SK-N-SH treated with all-trans-retinoic acid at 6 μM for 48 hours (cell line): ENCODE results near the gene CLDN3.

Source experiments
- POU6F1 ChIP-seq: fragments of 250-450 bp; sonication (Bioruptor Pico); IDR thresholded peaks from 2 replicates; pipeline ENCODE4 v1.8.0; 2021; ENCODE audit warnings: low read depth, mild to moderate bottlenecking, moderate library complexity, borderline replicate concordance
- ZFP30 ChIP-seq: fragments of 450-650 bp; formaldehyde crosslinking; IDR thresholded peaks from 2 replicates; pipeline ENCODE4 v1.5.0; 2022; ENCODE audit warnings: mild to moderate bottlenecking, moderate library complexity

- TF ChIP-seq ZFP30 (no peak), POU6F1 (CRISPR knock-in tag) (no peak)
Measured at GRCh38 chr7:73758581-73759138, 11.4 kb downstream of the CLDN3 start.
